Activated T-cell treated with anti-CD3 and anti-CD28 coated beads for 4 hours (primary cell): ENCODE results near the gene ATMIN.

Experiments
- DNase-seq: peaks from one replicate; pipeline ENCODE4 v3.0.0-alpha.2; 2020

Gene ATMIN

GRCh38 chr16:81006211-81006812 is 29.3 kb upstream of the ATMIN start:
- DNase-seq, result peak; percentile 54

- peak; percentile 93 for DNase-seq
These were observed 28.6 kb upstream of the ATMIN start, which contains the start of the genes CENPN and CMC2 for GRCh38 chr16:81006813-81007695. Gene CENPN (plus strand): TSS chr16:81007214. CDS start chr16:81011940, 4,726 bp downstream. Gene CMC2 (minus strand): TSS chr16:81006885. CDS start chr16:80997394, 9,491 bp downstream.

GRCh38 chr16:81008505-81008789 is 27.2 kb upstream of the ATMIN start:
- no peak for DNase-seq

- DNase-seq, result no peak
These were observed 22.7 kb upstream of the ATMIN start for GRCh38 chr16:81012974-81013373.

- DNase-seq, result no peak
These were observed 21.0 kb upstream of the ATMIN start for GRCh38 chr16:81014672-81015071.

GRCh38 chr16:81018496-81018895 is 17.1 kb upstream of the ATMIN start:
- no peak for DNase-seq

GRCh38 chr16:81026429-81026828 is 9.2 kb upstream of the ATMIN start:
- no peak for DNase-seq

- DNase-seq, result no peak
These were observed 5.6 kb upstream of the ATMIN start for GRCh38 chr16:81029930-81030604.

GRCh38 chr16:81035975-81036750 is 521 bp downstream of the ATMIN start:
- DNase-seq, result peak; percentile 18

GRCh38 chr16:81036751-81037350 is 1.2 kb downstream of the ATMIN start:
- no peak for DNase-seq

- DNase-seq, result no peak
These were observed 4.5 kb downstream of the ATMIN start for GRCh38 chr16:81040131-81040530.

- no peak for DNase-seq
These were observed 5.2 kb downstream of the ATMIN start for GRCh38 chr16:81040842-81041241.

- no peak for DNase-seq
These were observed 6.1 kb downstream of the ATMIN start for GRCh38 chr16:81041696-81042095.

- no peak for DNase-seq
These were observed 7.2 kb downstream of the ATMIN start for GRCh38 chr16:81042821-81043220.

GRCh38 chr16:81053761-81054160 is 18.1 kb downstream of the ATMIN start:
- no peak for DNase-seq

GRCh38 chr16:81060576-81061306 is 25.1 kb downstream of the ATMIN start:
- DNase-seq, result no peak

- DNase-seq, result no peak
These were observed 25.6 kb downstream of the ATMIN start for GRCh38 chr16:81061307-81061640.

- no peak for DNase-seq
These were observed 26.4 kb downstream of the ATMIN start for GRCh38 chr16:81061871-81062608.

GRCh38 chr16:81066681-81067080 is 31.0 kb downstream of the ATMIN start:
- DNase-seq, result no peak

GRCh38 chr16:81067166-81067565 is 31.5 kb downstream of the ATMIN start:
- DNase-seq, result no peak

- DNase-seq, result no peak
These were observed 33.4 kb downstream of the ATMIN start for GRCh38 chr16:81069063-81069462.
